ENCODE measurements around the gene PRR36. TPM values are rescaled to one million over a fixed set of nuclear protein-coding genes. Genes with fewer than 3 reads are reported as not detected.

PRR36 gene
- total and polyA plus RNA-seq, 4 experiments from 2014 or later: 0.06 to 0.36 (median 0.29) TPM; not detected in 1

GRCh38 chr19:7888145-7888825 lies 14.1 kb upstream of the PRR36 start, which contains the start of gene LRRC8E:
LRRC8E (plus strand) TSS chr19:7888510; CDS start chr19:7895604, 7,094 bp downstream.
- Mint-ChIP-seq H3K9me3 (no peaks in the 10 kb centered on the region), H3K4me1 (no peaks in the 10 kb centered on the region), H3K27ac (no peak within 1 kb of the TSS), H3K36me3 (no peaks in the 10 kb centered on the region), H3K4me3 (no peak within 1 kb of the TSS), H3K27me3 (peaks cover 5 to 6% of the 10 kb centered on the region in 2 donors)
- intact Hi-C loops (cut with micrococcal nuclease): no loop called here
- no peak within 1 kb of the TSS for H3K4me3 ChIP-seq (ENCODE audit: low read length in 2 of 2)
- no peaks in the 10 kb centered on the region for H3K27me3 ChIP-seq (ENCODE audit: insufficient read depth, low read length)
- H3K4me1 ChIP-seq (ENCODE audit: insufficient read depth, low read length): no peaks in the 10 kb centered on the region
- POLR2A ChIA-PET (ENCODE audit: partially characterized antibody): interaction anchor here (0.6 kb wide), 1 partner anchor 1603 kb away, joined by 4 read pairs; no protein-coding TSS in a partner anchor
- H3K27ac ChIP-seq (ENCODE audit: low read depth, low read length): no peak within 1 kb of the TSS
- DNase-seq: no peak
- H3K36me3 ChIP-seq (ENCODE audit: insufficient read depth, low read length): no peaks in the 10 kb centered on the region
- no peaks in the 10 kb centered on the region for H3K9me3 ChIP-seq (ENCODE audit: control insufficient read depth in 1 of 2, low read length in 2 of 2)
- CTCF ChIA-PET (ENCODE audit: partially characterized antibody): no interaction called here

- intact Hi-C loops (cut with micrococcal nuclease): no loop called here
- Mint-ChIP-seq H3K4me1 (no peaks in the 10 kb centered on the region), H3K9me3 (no peaks in the 10 kb centered on the region), H3K27me3 (peaks cover 5 to 6% of the 10 kb centered on the region in 2 donors), H3K4me3 (no peak overlapping the region), H3K27ac (no peak overlapping the region), H3K36me3 (no peaks in the 10 kb centered on the region)
- Histone ChIP-seq H3K4me3 (ENCODE audit: low read length in 2 of 2) (no peak overlapping the region), H3K4me1 (ENCODE audit: insufficient read depth, low read length) (no peaks in the 10 kb centered on the region), H3K27me3 (ENCODE audit: insufficient read depth, low read length) (no peaks in the 10 kb centered on the region), H3K27ac (ENCODE audit: low read depth, low read length) (no peak overlapping the region), H3K9me3 (ENCODE audit: control insufficient read depth in 1 of 2, low read length in 2 of 2) (no peaks in the 10 kb centered on the region), H3K36me3 (ENCODE audit: insufficient read depth, low read length) (no peaks in the 10 kb centered on the region)
- ChIA-PET CTCF (ENCODE audit: partially characterized antibody) (interaction anchor here (1.5 kb wide), 1 partner anchor 18 kb away, joined by 5 read pairs; no protein-coding TSS in a partner anchor), POLR2A (ENCODE audit: partially characterized antibody) (no interaction called here)
- no peak for DNase-seq
Measured at GRCh38 chr19:7887408-7888144, 13.4 kb upstream of the PRR36 start.

- Histone ChIP-seq H3K27me3 (ENCODE audit: insufficient read depth, low read length) (no peaks in the 10 kb centered on the region), H3K4me1 (ENCODE audit: insufficient read depth, low read length) (no peaks in the 10 kb centered on the region), H3K4me3 (ENCODE audit: low read length in 2 of 2) (no peak overlapping the region), H3K9me3 (ENCODE audit: control insufficient read depth in 1 of 2, low read length in 2 of 2) (no peaks in the 10 kb centered on the region), H3K36me3 (ENCODE audit: insufficient read depth, low read length) (no peaks in the 10 kb centered on the region), H3K27ac (ENCODE audit: low read depth, low read length) (no peak overlapping the region)
- CTCF ChIA-PET (ENCODE audit: partially characterized antibody): interaction anchor here (1.5 kb wide), 1 partner anchor 16 kb away, joined by 5 read pairs; no protein-coding TSS in a partner anchor
- H3K9me3 Mint-ChIP-seq: no peaks in the 10 kb centered on the region
- intact Hi-C loops (cut with micrococcal nuclease): no loop called here
- DNase-seq: no peak
- H3K4me3 Mint-ChIP-seq: no peak overlapping the region
- no peaks in the 10 kb centered on the region for H3K36me3 Mint-ChIP-seq
- POLR2A ChIA-PET (ENCODE audit: partially characterized antibody): interaction anchor here (1.0 kb wide), 1 partner anchor 9 kb away, joined by 3 read pairs; no protein-coding TSS in a partner anchor
- no peak overlapping the region for H3K27ac Mint-ChIP-seq
- H3K27me3 Mint-ChIP-seq: peaks cover 3% of the 10 kb centered on the region in 2 donors
- no peaks in the 10 kb centered on the region for H3K4me1 Mint-ChIP-seq
Measured at GRCh38 chr19:7885818-7886217, 11.6 kb upstream of the PRR36 start.

- Mint-ChIP-seq H3K27me3 (peaks cover 0 to 2% of the 10 kb centered on the region in 2 donors), H3K4me1 (no peaks in the 10 kb centered on the region), H3K4me3 (no peak overlapping the region), H3K36me3 (no peaks in the 10 kb centered on the region), H3K9me3 (no peaks in the 10 kb centered on the region), H3K27ac (no peak overlapping the region)
- Histone ChIP-seq H3K36me3 (ENCODE audit: insufficient read depth, low read length) (no peaks in the 10 kb centered on the region), H3K9me3 (ENCODE audit: control insufficient read depth in 1 of 2, low read length in 2 of 2) (no peaks in the 10 kb centered on the region), H3K27me3 (ENCODE audit: insufficient read depth, low read length) (no peaks in the 10 kb centered on the region), H3K27ac (ENCODE audit: low read depth, low read length) (no peak overlapping the region), H3K4me3 (ENCODE audit: low read length in 2 of 2) (no peak overlapping the region), H3K4me1 (ENCODE audit: insufficient read depth, low read length) (no peaks in the 10 kb centered on the region)
- no peak for DNase-seq
- ChIA-PET CTCF (ENCODE audit: partially characterized antibody) (interaction anchor here (3.3 kb wide), 1 partner anchor 15 kb away, joined by 19 read pairs; no protein-coding TSS in a partner anchor), POLR2A (ENCODE audit: partially characterized antibody) (no interaction called here)
- intact Hi-C loops (cut with micrococcal nuclease): no loop called here
Measured at GRCh38 chr19:7883796-7884570, 9.8 kb upstream of the PRR36 start.

- Mint-ChIP-seq H3K4me1 (no peaks in the 10 kb centered on the region), H3K4me3 (no peak overlapping the region), H3K9me3 (no peaks in the 10 kb centered on the region), H3K27me3 (no peaks in the 10 kb centered on the region), H3K36me3 (no peaks in the 10 kb centered on the region), H3K27ac (no peak overlapping the region)
- H3K27me3 ChIP-seq (ENCODE audit: insufficient read depth, low read length): no peaks in the 10 kb centered on the region
- no peaks in the 10 kb centered on the region for H3K36me3 ChIP-seq (ENCODE audit: insufficient read depth, low read length)
- CTCF ChIA-PET (ENCODE audit: partially characterized antibody): interaction anchor here (3.3 kb wide), 1 partner anchor 14 kb away, joined by 19 read pairs; no protein-coding TSS in a partner anchor
- no peak overlapping the region for H3K27ac ChIP-seq (ENCODE audit: low read depth, low read length)
- no peak overlapping the region for H3K4me3 ChIP-seq (ENCODE audit: low read length in 2 of 2)
- POLR2A ChIA-PET (ENCODE audit: partially characterized antibody): no interaction called here
- H3K9me3 ChIP-seq (ENCODE audit: control insufficient read depth in 1 of 2, low read length in 2 of 2): no peaks in the 10 kb centered on the region
- DNase-seq: no peak
- no peaks in the 10 kb centered on the region for H3K4me1 ChIP-seq (ENCODE audit: insufficient read depth, low read length)
- intact Hi-C loops (cut with micrococcal nuclease): no loop called here
Measured at GRCh38 chr19:7883105-7883504, 8.9 kb upstream of the PRR36 start.

GRCh38 chr19:7881910-7882309 lies 7.7 kb upstream of the PRR36 start:
- Histone ChIP-seq H3K4me1 (ENCODE audit: insufficient read depth, low read length) (no peaks in the 10 kb centered on the region), H3K9me3 (ENCODE audit: control insufficient read depth in 1 of 2, low read length in 2 of 2) (no peaks in the 10 kb centered on the region), H3K27ac (ENCODE audit: low read depth, low read length) (no peak overlapping the region), H3K27me3 (ENCODE audit: insufficient read depth, low read length) (no peaks in the 10 kb centered on the region), H3K36me3 (ENCODE audit: insufficient read depth, low read length) (no peaks in the 10 kb centered on the region), H3K4me3 (ENCODE audit: low read length in 2 of 2) (no peak overlapping the region)
- H3K4me1 Mint-ChIP-seq: no peaks in the 10 kb centered on the region
- intact Hi-C loops (cut with micrococcal nuclease): no loop called here
- H3K9me3 Mint-ChIP-seq: no peaks in the 10 kb centered on the region
- DNase-seq: no peak
- H3K4me3 Mint-ChIP-seq: no peak overlapping the region
- peaks cover 0 to 2% of the 10 kb centered on the region in 2 donors for H3K27me3 Mint-ChIP-seq
- H3K36me3 Mint-ChIP-seq: no peaks in the 10 kb centered on the region
- H3K27ac Mint-ChIP-seq: no peak overlapping the region
- CTCF ChIA-PET (ENCODE audit: partially characterized antibody): interaction anchor here (0.7 to 3.3 kb wide), 2 partner anchors 13 to 22 kb away, joined by 3 to 19 read pairs; partner anchors contain the start of gene MAP2K7
- POLR2A ChIA-PET (ENCODE audit: partially characterized antibody): interaction anchor here (1.2 kb wide), 1 partner anchor 13 kb away, joined by 3 read pairs; no protein-coding TSS in a partner anchor
